CD4-positive, alpha-beta T cell treated with Interferon gamma for 1 hour (primary cell): ENCODE measurements around the gene PTRHD1.

Experiments used
- DNase-seq: peaks from one replicate; pipeline ENCODE4 v3.0.0-alpha.2; 2020

Gene PTRHD1

DNA sequence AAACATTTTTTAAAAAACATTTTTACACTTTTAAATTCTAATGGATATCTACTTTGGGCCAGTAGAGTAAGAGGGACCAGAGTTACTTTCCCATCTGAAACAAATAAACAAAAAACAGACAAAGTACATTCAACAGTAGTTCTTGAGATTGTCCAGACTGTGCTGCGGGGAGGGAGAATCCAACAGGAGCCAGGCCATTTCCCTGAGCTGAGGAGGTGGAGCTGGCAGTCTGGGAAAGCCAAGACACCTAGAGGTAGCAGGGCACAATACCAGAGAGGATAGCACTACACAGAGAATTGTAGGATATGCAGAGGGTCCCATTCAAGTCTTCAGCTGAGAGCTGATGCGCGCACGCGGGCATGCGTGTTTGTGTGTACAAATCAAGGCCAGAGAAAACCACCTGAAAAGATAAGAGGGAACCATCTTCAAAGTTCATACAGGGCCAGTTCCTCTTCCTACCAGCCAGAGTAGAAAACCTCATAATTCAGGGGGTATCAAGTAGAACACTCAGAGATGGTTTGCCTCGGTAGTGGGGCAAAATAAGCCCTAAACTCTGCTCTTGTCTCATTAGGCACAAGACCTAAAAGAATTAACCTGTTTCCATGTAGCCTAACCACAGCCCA lies 44.0 kb downstream of the PTRHD1 start:
- no peak for DNase-seq

DNA sequence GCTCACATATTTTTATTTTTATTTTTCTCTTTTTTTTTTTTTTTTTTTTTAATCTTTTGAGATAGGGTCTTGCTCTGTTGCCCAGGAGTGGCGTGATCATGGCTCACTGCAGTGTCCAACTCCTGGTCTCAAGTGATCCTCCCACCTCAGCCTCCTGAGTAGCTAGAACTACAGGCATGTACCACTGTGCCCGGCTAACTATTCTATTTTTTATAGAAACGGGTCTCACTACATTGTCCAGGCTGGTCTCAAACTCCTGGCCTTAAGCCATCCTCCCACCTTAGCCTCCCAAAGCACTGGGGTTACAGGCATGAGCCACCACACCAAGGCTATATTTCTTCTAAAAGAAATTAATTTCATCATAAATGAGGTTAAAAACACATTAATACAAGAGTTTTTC lies 45.9 kb downstream of the PTRHD1 start:
- no peak for DNase-seq

DNA sequence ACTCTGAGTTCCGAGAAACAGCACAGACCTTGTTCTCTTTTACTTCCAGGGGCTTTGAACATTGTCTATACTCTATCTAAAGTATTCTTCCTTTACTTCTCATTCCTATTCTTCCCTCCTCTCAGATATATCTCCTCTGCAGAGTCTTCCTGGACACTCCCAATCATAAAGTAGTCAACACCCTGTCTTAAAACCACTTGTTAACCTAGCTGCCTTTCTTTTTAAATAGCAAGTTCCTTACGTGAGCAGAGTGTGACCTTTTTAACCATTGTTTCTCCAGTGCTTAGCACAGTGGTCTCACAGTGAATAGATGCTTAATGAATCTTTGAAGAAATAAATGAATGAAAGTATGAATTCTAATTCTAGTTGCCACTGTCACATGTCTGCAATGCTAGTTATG lies 47.4 kb downstream of the PTRHD1 start:
- no peak for DNase-seq

DNA sequence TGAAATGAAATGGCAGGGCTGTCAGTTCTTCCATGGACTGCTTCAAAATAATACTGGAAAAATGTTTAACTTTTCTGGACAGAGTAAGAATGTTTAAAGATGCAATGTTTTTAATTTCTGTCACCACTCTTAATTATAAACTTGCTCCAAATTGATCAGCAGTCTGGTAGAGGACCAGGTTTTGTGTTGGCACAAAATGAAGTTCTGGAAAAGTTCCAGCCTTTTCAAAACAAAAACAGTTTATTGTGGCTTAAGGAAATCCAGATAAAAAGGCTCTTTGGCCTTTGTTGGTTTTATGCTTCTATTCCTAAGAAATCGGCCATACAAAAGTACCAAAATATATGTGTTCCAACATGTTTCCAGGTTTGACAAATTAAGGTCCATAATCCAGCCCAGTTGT lies 48.8 kb downstream of the PTRHD1 start:
- DNase-seq = no peak

DNA sequence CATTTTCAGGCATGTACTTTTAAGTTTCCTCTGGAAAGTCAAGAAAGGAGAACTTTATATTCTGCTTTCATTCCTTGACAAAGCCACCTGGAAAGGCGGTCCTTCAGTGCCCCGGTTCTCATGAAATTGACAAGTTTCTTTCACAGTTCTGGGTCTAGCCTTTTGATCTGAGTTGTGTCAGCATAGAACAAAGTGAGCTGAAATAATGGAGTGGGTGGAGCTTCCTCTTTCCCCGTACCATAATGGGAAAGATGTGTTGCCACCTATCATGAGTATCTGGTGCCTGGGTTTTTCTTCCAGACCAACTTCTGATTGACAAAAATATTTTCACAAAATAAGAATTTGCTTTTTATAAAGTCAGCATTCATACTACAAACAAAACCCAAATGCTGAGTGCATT lies 49.3 kb downstream of the PTRHD1 start:
- DNase-seq = no peak

DNA sequence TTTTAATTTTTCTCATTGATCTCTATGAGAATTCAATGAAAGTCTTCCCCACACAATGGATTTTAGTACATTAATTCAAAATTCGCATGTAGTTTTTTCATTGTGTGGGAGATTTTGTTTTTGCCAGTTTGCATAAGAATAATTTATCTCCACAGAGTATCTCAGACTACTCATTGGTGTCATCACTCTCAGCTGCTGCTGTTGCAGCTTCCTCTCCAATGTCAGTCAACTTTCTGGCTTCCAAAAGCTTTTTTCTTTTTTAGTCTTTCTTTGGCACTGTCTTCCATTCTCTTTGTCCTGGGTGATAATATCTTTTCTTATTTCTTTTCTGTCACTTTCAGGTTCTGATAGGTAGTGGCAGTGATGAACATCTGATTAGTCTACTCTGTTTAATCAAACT lies 50.5 kb downstream of the PTRHD1 start:
- DNase-seq = no peak

DNA sequence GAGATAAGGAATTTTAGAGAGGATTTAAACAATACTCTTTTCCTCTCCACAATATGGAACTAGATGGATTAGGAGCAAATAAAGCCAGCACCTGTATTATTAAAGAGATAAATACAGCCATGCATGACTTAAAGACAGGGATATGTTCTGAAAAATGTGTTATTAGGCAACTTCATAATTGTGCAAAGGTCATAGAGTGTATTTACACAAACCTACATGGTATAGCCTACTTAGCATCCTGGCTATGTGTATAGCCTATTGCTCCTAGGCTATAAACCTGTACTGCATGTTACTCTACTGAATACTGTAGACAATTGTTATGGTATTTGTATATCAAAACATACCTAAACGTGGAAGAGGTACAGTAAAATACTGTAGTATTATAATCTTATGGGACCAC lies 53.0 kb downstream of the PTRHD1 start:
- no peak for DNase-seq
